Esophagus muscularis mucosa (tissue), 4 donors: ENCODE results near the gene ZSCAN12. TPM values are rescaled to one million over a fixed set of nuclear protein-coding genes. Genes with fewer than 3 reads are reported as not detected.

Source experiments
- DNase-seq: peaks from one replicate; pipeline ENCODE4 v3.0.0-alpha.2; 2017; ENCODE audit errors: extremely low spot score
- H3K27ac ChIP-seq, 4 donors: fragments of 200-600 bp; sonication (generic); replicated peaks in 1 of 4; 1 replicate in 3 of 4; 2 replicates in 1 of 4; pipeline ENCODE4 v1.5.1; 2016 to 2019; ENCODE audit warnings: mild to moderate bottlenecking in 1 of 4
- H3K27me3 ChIP-seq, 4 donors: fragments of 200-600 bp; sonication (generic); one replicate each; pipeline versions ENCODE4 v1.5.1 to v1.6.0; 2016 to 2019
- H3K36me3 ChIP-seq, 4 donors: fragments of 200-600 bp; sonication (generic); one replicate each; pipeline ENCODE4 v1.5.1; 2016 to 2019
- H3K4me1 ChIP-seq, 4 donors: fragments of 200-600 bp; sonication (generic); one replicate each; pipeline ENCODE4 v1.5.1; 2016 to 2019
- H3K4me3 ChIP-seq, 4 donors: fragments of 200-600 bp; sonication (generic); 1 replicate in 2 of 4; 2 replicates in 2 of 4; pipeline ENCODE4 v1.5.1; 2016 to 2019; ENCODE audit warnings: mild to moderate bottlenecking in 4 of 4, moderate library complexity in 1 of 4
- H3K9me3 ChIP-seq, 4 donors: fragments of 200-600 bp; sonication (generic); 1 replicate in 3 of 4; 2 replicates in 1 of 4; pipeline ENCODE4 v1.5.1; 2016 to 2019
- CTCF ChIP-seq, 3 experiments: fragments of 200-600 bp in 2 of 3; fragments of 450-650 bp in 1 of 3; sonication (generic) in 2 of 3; IDR thresholded peaks; one replicate each; pipeline ENCODE4 v1.5.1; 2017 to 2019; ENCODE audit warnings: antibody characterized with exemption in 3 of 3, mild to moderate bottlenecking in 2 of 3, moderate library complexity in 1 of 3
- EP300 ChIP-seq: sonication (generic); formaldehyde crosslinking; IDR thresholded peaks from one replicate; pipeline ENCODE4 v1.6.1; 2017; ENCODE audit warnings: antibody characterized with exemption
- POLR2A ChIP-seq: fragments of 450-650 bp; IDR thresholded peaks from one replicate; pipeline ENCODE4 v1.6.1; 2017; ENCODE audit warnings: antibody characterized with exemption, moderate library complexity, mild to moderate bottlenecking, low read depth
- POLR2AphosphoS5 ChIP-seq, 2 donors: sonication (generic); formaldehyde crosslinking; IDR thresholded peaks; one replicate each; pipeline ENCODE4 v1.6.1; 2017; ENCODE audit warnings: antibody characterized with exemption in 2 of 2
- WGBS: methylation state at CpG from one replicate; pipeline ENCODE4 v1.1.5; 2018; 5-methylcytosine and 5-hydroxymethylcytosine counted together
- intact Hi-C: fragments of 100-400 bp; cut with DNase I; formaldehyde crosslinking; loops from one replicate; pipeline ENCODE4 v1.15.1; 2023
- total RNA-seq, 4 donors: library from RNA; depleted of rRNA; stranded (reverse); fragments of >200 nt; gene quantifications; one replicate each; pipeline versions ENCODE4 v1.1.0 to v1.2.1, GENCODE V29; 2016

ZSCAN12 gene
- total RNA-seq, 4 donors from 2014 or later: 4.0 to 5.7 (median 4.6) TPM

GRCh38 chr6:28443112-28443773 lies 43.7 kb upstream of the ZSCAN12 start, which contains the start of gene ZSCAN23:
ZSCAN23 (minus strand) TSS chr6:28443491; CDS start chr6:28436266, 7,225 bp downstream.
- Histone ChIP-seq H3K27ac (peak within 1 kb of the TSS; percentile 56 to 71 (median 63)), H3K4me1 (peaks cover 11 to 26% (median 13%) of the 10 kb centered on the region in 4 donors), H3K27me3 (peaks cover 0 to 27% (median 12%) of the 10 kb centered on the region in 4 donors), H3K4me3 (peak within 1 kb of the TSS; percentile 61 to 74 (median 66)), H3K9me3 (no peaks in the 10 kb centered on the region), H3K36me3 (peaks cover 0 to 7% (median 0%) of the 10 kb centered on the region in 4 donors)
- 1% methylated on average over 24 of the region's 32 CpGs for WGBS
- TF ChIP-seq POLR2AphosphoS5 (IDR thresholded peaks at IDR 0.05) (peak; percentile 85 to 87), EP300 (no peak)
- DNase-seq: no peak
- intact Hi-C loops: loop anchor here (5.0 kb wide), 1 partner anchor 46 kb away; the partner anchor contains the start of gene ZSCAN12

- H3K4me3 ChIP-seq: peak overlapping the region; percentile 61 to 74 (median 66)
- H3K4me1 ChIP-seq: peaks cover 11 to 26% (median 13%) of the 10 kb centered on the region in 4 donors
- WGBS: 51% methylated on average over 7 of the region's 7 CpGs
- DNase-seq: no peak
- intact Hi-C loops: loop anchor here (5.0 kb wide), 1 partner anchor 45 kb away; the partner anchor contains the start of gene ZSCAN12
- H3K27ac ChIP-seq: peak overlapping the region in 3 of 4 donors; percentile 56 to 68 (median 58)
- peaks cover 0 to 7% (median 0%) of the 10 kb centered on the region in 4 donors for H3K36me3 ChIP-seq
- no peak for TF ChIP-seq EP300
- TF ChIP-seq CTCF (IDR thresholded peaks at IDR 0.05): no peak
- TF ChIP-seq POLR2A: no peak
- no peak for TF ChIP-seq POLR2AphosphoS5 (IDR thresholded peaks at IDR 0.05)
- H3K27me3 ChIP-seq: peaks cover 0 to 21% (median 9%) of the 10 kb centered on the region in 4 donors
- H3K9me3 ChIP-seq: no peaks in the 10 kb centered on the region
Measured at GRCh38 chr6:28442586-28442985, 43.0 kb upstream of the ZSCAN12 start.

- H3K9me3 ChIP-seq: no peaks in the 10 kb centered on the region
- intact Hi-C loops: no loop called here
- H3K4me3 ChIP-seq: no peak overlapping the region
- WGBS: 88% methylated on average over 3 of the region's 3 CpGs
- TF ChIP-seq POLR2A: no peak
- no peak for TF ChIP-seq POLR2AphosphoS5 (IDR thresholded peaks at IDR 0.05)
- no peak for TF ChIP-seq CTCF (IDR thresholded peaks at IDR 0.05)
- no peak for TF ChIP-seq EP300
- H3K27ac ChIP-seq: no peak overlapping the region
- H3K27me3 ChIP-seq: no peaks in the 10 kb centered on the region
- H3K36me3 ChIP-seq: peaks cover 0 to 28% (median 11%) of the 10 kb centered on the region in 4 donors
- no peaks in the 10 kb centered on the region for H3K4me1 ChIP-seq
- no peak for DNase-seq
Measured at GRCh38 chr6:28436404-28436803, 36.9 kb upstream of the ZSCAN12 start.

GRCh38 chr6:28433119-28433518 lies 33.6 kb upstream of the ZSCAN12 start:
- TF ChIP-seq POLR2A: no peak
- TF ChIP-seq POLR2AphosphoS5 (IDR thresholded peaks at IDR 0.05): no peak
- no peak for TF ChIP-seq EP300
- TF ChIP-seq CTCF (IDR thresholded peaks at IDR 0.05): no peak
- Histone ChIP-seq H3K36me3 (peaks cover 0 to 28% (median 13%) of the 10 kb centered on the region in 4 donors), H3K4me1 (no peaks in the 10 kb centered on the region), H3K4me3 (no peak overlapping the region), H3K9me3 (no peaks in the 10 kb centered on the region), H3K27ac (no peak overlapping the region), H3K27me3 (no peaks in the 10 kb centered on the region)
- no peak for DNase-seq
- intact Hi-C loops: no loop called here

- no peak overlapping the region for H3K4me3 ChIP-seq
- no peak for TF ChIP-seq POLR2A
- no peak for TF ChIP-seq POLR2AphosphoS5 (IDR thresholded peaks at IDR 0.05)
- no peak for TF ChIP-seq CTCF (IDR thresholded peaks at IDR 0.05)
- TF ChIP-seq EP300: no peak
- no peak for DNase-seq
- intact Hi-C loops: no loop called here
- H3K4me1 ChIP-seq: no peaks in the 10 kb centered on the region
- peaks cover 0 to 19% (median 6%) of the 10 kb centered on the region in 4 donors for H3K36me3 ChIP-seq
- no peak overlapping the region for H3K27ac ChIP-seq
- H3K27me3 ChIP-seq: no peaks in the 10 kb centered on the region
- 88% methylated on average over 14 of the region's 16 CpGs for WGBS
- H3K9me3 ChIP-seq: peaks cover 0 to 7% (median 0%) of the 10 kb centered on the region in 4 donors
Measured at GRCh38 chr6:28429781-28430180, 30.2 kb upstream of the ZSCAN12 start.
